COLO668 (cell line): ENCODE data around the gene MCCD1.
A peak's percentile ranks its signal among the peaks of the same experiment; 100 is the strongest.
"Not testable (repeated sequence)": the region's sequence is repeated elsewhere in the genome, so short reads cannot be mapped to it uniquely, and the experiment has no call there.

ENCODE experiments used
- DNase-seq: peaks from one replicate; lab custom pipeline; 2025; ENCODE audit not compliant: unreplicated experiment; lab: John Stamatoyannopoulos, UW

The MCCD1 gene, protein sequence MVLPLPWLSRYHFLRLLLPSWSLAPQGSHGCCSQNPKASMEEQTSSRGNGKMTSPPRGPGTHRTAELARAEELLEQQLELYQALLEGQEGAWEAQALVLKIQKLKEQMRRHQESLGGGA

DNA sequence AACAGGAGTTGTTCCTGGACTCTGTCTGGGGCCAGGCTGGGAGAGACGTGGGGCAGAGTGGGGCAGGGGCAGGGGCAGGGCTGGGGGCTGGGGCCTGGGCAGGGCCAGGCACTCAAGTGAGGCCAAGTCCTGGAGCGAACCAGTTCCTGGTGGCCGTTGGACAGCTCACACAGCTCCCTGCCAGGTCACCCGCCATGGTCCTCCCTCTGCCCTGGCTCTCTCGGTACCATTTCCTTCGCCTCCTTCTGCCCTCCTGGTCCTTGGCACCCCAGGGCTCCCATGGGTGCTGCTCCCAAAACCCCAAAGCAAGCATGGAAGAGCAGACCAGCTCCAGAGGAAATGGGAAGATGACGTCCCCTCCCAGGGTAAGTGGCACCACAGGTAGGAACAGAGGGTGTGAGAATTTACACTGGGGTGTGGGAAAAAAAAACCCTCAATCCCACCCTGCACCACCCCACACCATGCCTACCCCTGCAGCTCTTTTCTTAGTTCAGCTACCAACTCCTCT, at the start of gene MCCD1:
TSS of gene MCCD1 (plus strand) at position 142 of the 508 bp plus-strand sequence. CDS start at position 195, 53 bp downstream.
- DNase-seq: no peak

DNA sequence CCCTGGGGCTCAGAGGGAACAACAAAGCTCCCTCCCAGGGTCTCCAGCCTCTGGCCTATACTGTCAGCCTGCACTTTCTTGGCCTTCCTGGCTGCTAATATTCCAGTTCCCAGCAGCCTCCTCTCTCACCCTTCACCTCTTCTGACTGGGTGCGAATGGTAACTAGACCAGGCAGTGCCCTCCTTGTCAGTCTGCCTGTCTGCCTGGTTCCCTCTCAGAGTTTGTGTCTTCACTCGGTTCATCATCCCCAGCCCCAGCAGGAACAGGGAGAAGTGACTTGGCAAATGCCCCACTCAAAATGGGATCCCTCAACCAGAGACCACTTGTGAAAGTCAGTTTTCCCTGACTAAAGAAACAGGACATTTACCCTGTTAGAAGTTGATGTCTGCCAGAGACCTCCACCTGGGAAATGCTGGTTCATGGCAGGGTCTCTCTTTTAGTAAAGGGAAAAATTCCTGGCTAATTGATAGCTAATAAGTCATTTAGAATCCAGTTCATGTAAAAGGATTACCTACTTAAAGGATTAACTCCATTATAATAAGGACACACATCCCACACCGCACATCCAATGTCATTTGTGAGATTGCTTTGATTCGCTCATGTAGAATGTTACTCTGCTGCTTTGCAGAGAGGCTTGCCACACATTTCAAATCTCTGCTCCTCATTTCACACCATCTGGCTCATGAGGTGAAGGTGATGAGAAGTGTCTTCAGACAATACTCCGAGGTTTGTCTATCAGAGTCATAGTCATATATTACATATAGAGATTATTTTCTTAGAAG, 49.4 kb upstream of the MCCD1 start:
- DNase-seq: no peak

DNA sequence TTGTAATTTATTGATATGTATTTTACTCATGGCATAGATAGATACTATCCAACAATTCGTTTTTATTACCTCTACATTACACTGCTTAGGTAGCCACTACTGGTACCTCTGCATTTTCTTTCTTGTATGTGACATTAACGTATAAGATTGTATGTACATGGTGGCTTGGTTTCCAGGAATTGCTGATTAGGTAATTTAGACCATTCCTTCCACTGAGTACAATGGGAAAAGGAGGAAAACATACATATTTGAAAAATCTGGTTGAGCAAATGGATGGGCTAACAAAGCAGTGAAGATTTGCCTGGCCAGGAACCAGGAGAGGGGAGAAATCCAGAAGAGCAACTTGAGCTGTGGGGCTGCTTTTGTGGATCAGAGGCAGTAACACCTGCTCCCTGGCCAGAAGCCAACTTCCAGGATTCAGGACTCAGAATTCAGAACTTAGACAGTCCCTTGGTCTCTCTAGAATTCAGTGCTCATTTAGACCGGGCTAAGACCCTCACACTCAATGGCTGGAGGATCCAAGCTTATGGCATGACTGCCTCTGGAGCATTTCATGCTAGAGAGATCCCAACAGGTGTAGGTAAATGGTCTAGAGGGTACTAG, 48.7 kb upstream of the MCCD1 start:
- peak; percentile 17 for DNase-seq

DNA sequence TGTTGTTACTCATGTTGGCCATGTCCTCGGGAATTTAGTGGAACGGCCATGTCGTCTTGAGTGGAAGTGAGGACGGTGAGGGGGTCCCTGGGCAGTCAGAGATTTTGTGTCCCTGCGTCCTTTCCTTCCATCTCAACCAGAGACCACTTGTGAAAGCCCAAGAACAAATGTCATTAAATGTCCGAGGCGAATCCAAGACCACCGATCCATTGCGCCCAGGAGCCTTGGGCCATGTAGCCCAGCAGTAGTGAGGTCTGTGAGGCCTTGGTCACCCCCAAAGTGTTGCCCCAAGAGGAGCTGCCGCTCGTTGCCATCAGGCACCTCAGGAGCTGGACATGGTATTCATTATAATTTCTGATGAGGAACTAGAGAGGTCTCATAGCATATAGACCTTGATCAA, 48.2 kb upstream of the MCCD1 start:
- DNase-seq: no peak

DNA sequence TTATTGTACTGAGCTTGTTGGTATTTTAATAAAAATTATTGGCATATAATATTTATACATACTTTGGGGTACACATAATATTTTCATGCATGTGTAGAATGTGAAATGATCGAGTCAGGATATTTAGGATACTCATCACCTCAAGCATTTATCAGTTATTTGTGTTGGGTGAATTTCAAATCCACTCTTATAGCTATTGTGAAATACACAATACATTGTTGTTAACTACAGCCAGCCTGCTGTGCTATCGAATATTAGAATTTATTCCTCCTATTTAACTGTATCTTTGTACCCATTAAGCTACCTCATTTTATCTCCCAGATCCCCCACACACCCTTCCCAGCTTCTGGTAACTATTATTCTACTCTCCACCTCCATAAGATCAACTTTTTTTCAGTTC, 45.4 kb upstream of the MCCD1 start:
- DNase-seq: no peak

DNA sequence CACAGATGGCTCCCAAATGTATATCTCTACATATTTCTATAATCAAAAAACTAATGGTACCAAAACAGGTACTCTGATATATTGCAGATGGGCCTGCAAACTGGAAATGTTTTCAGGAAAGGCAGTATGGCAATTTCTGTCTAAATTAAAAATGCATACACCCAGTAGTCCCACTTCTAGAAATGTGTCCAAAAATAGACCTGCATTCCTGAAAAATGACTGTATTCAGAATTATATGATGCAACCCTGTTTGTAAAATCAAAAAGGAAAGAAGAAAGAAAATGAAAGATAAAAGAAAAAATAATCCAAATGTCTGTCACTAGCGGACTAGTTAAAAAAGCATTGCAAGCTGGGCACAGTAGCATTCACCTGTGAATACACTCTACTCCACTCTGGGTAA, 43.7 kb upstream of the MCCD1 start:
- no peak for DNase-seq

DNA sequence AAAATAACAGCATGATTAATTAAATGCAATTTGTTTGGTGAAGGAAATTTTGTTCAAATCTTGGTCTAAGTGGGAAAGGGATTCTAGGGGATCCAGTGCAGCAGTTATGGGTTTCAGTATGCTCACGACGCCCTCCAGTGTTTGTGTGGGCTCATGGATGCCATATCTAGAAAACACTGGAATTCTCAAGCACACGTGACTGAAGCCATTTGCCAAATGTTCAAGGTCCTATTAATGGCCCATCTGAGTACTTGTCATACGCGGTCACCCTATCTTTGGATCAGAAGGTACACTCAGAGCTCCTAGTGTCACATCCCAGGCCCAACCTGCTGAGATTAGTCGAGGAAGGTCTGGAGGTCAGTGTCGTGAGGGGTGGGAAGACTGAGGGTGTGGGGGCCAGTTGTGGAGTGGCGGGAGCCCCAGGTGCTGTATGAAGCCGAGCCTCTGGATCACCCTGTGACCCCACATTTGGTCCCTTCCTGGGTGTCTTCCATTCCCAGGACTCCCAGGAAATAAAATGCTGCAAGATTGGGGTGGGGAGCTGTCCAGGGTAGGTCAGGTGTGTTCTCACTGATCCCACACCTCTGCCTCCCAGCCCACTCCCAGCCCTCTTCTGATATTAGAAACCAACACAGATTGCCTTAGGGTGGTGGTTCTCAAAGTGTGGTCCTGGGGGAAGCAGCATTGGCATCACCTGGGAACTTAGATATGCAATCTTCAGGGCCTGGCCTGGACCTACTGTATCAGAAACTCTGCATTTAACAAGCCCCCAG, 42.5 kb upstream of the MCCD1 start:
- DNase-seq: not testable (repeated sequence)

DNA sequence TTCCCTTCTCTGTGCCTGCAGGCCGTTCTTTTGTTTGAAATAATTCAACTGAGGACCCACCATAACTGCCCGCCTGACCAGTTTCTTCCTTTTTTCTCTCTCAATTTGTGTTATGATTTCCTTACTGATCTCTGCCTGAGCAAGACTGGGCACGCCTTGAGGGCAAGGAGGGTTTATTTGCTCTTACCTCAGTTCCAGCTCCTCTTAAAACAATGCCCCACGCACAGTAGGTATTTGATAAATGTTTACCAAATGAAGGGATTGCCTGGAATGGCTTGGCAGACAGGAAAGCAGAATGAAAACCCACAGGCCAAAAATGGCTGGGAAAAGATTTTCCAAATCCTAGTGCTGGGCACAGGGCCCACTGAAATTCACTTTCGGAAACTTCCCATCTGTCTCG, 41.1 kb upstream of the MCCD1 start:
- DNase-seq: not testable (repeated sequence)

DNA sequence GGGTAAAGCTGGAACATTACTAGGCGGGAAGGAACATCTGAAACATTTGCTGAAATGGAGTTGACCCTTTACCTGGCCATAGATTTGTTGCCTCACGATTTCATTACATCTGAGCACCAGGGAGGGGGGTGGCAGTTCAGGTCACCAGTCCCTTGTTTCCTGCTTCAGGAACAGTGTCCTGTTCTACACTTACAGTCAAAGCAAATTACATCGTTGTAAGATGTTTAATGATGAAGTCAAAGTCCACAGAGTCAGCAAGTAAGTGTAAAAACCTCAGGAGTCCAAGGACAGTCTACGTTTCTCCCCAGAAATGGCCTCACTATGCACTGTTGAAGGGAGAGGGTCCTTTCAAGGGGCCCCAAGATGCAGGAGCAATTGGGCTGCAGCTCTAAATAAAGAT, 39.7 kb upstream of the MCCD1 start:
- DNase-seq: no peak

DNA sequence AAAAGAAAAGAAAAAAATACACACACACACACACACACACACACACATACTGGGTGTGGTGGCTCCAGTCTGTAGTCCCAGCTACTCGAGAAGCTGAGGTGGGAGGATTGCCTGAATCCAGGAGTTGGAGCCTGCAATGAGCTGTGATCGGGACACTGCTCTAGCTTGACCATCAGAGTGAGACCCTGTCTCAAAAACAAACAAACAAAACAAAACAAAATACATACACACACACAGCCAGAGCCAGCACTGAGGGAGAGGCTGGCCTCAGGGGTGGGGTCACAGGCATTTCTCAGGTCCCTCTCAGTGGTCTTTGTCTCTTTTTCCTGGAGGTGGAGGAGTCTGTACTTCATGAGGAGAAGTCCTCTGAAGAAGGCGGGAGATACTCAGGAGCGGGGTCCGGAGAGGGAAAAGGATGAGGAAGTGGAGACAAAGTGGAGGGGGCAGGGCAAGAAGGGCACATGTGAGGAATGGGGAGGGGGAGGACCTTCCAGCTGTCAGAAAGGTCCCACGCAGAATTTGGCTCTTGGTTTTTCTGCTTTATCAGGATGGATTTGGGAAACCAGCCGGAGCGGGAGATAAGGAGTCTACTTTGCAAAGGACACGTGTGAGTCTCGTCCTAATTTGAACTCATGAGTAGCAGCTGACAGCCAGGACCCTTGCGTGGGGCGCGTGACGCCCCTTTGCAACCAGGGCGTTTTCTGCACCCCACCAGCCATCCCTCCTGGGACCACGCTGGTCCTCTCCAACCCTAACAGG, 38.5 kb upstream of the MCCD1 start:
- DNase-seq: no peak

DNA sequence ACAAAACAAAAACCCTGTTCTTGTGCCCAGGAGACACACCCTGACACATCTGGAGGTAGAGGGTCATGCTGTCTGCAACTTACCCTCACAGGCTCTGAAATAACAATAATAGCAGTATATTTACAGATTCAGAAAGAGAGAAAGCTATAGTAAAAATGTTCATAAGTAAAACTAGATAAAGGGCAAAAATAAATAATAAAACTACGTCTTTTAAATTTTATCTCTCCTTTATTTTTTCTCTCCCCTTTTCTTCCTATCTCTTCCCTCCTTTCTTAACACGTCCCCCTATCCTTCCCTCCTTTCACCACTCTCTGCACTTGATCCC, 35.2 kb upstream of the MCCD1 start:
- DNase-seq: not testable (repeated sequence)

DNA sequence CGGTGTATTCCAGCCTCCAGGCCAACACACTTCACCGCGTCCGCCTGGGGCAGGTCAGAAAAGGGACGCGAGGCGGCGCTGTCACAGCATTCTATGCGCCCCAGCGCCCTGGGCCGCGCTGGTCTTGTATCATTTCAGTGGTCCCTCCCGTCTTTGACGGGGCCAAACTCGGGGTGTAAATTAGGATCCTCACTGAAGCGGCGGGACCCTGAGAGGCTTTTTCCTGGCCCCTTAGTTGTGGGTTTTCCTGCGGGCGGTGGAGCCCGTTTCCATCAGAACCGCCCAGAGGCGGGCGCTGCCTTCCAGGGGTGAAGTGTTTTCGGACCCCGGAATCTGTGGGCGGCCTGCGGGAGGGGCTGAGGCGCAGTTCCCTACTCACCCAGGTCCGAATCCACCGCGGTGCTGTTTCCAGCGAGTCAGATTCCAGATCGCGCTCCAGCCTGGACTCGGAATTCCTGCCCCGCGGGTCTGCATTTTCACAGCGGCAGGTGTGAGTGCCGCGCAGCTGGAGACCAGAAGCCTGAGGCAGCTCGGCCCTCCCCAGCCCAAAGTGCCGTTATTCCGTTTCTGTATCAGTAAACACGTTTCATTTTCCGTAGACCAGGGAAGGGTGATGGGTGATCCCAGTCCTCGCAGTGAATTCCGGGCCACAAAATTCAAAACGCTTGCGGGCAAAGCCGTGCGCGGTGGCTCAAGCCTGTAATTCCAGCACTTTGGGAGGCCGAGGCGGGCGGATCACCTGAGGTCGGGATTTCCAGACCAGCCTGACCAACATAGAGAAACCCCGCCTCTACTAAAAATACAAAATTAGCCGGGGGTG, 34.7 kb upstream of the MCCD1 start:
- DNase-seq: peak; percentile 81

DNA sequence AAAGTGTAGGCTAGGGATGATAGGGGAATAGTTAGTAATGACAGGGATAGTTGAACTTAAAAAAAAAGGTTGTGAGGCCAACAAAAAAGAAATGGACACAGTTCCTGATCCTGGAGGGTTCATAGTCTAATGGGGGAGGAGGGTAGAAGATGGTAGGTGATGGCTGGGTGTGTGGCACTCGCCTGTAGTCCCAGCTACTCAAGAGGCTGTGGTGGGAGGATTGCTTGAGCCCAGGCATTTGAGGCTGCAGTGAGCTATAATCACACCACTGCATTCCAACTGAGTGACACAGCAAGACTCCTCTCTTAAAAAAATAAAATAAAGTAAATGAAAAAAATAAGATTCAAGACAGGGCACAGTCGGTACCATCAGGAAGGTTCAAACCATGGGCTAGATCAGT, 33.2 kb upstream of the MCCD1 start:
- DNase-seq: no peak

DNA sequence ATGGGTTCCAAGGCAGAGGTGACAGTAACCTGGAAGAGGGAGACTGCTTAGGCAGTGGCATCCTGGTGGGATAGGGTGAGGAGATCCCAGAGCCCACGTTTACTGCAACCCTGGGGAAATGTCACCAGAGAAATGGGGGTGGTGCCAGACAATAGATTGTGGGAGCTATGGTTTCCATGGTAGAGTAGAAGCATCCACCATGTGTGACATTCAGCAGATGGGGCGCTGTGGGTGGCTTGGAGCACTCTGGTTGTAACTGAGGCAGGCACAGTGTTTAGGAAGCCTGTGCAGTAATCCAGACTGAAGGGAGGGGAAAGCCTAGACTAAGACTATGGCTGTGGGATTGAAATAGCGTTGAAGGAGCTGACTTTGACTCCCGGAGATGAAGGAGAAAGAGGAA, 31.9 kb upstream of the MCCD1 start:
- DNase-seq: not testable (repeated sequence)

DNA sequence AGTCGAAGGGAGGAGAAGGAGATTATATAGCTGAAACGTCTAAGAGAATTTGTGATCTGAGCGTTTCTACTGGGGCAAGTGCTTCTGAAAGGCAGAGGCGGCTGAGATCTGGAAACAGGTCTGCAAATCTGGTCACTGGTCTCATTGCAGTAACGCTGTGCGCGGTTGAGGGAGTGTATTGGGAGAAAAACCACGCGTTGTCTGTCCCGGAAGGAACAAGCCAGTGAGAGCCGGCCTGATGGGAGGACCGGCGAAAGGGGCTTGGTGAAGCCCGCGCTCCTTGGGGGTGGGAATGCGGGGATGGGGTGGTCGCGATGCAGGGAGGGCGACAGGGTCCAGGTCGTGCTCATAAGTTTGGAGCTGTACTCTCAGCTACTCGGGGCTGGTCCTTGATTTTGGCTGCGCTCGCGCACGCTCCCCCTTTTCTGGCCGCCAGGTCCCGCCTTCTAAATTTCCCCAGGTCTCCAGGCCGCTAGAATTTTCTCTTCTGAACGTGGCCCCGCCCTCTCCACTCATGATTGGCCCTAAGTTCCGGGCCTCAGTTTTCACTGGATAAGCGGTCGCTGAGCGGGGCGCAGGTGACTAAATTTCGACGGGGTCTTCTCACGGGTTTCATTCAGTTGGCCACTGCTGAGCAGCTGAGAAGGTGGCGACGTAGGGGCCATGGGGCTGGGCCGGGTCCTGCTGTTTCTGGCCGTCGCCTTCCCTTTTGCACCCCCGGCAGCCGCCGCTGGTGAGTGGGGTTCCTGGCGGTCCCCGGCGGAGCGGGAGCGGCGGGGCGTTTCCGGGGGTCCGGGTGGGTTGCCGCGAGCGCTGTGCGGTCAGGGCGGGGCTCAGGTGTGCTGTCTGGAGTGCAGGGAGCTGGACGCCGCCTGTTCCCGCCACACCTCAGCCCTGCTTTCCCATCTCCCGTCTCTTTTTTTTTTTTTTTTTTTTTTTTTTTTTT, 31.0 kb upstream of the MCCD1 start, which contains the start of gene MICB:
TSS of gene MICB (plus strand) at position 615 of the 946 bp plus-strand sequence. CDS start at position 664, 49 bp downstream.
- peak; percentile 77 for DNase-seq

DNA sequence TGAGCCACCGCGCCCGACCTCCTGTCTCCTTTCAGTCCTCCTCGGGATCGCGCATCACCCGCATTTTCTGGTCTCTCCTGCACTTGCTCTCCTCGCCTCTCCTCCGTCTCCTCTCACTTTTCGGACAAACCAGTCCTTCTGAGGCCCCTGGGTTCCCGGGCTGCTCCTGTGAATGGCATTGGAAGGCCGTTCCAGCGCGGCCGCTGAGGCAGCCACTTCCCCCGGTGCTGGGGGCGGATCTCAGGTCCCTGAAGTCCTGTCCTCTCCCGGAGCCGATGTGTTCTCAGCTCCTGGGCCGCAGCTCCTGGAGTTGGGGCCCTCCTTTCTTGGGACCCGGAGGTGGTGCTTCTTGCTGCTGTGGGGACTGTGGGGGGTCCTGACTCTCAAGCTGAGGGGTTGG, 30.0 kb upstream of the MCCD1 start:
- peak; percentile 8 for DNase-seq

DNA sequence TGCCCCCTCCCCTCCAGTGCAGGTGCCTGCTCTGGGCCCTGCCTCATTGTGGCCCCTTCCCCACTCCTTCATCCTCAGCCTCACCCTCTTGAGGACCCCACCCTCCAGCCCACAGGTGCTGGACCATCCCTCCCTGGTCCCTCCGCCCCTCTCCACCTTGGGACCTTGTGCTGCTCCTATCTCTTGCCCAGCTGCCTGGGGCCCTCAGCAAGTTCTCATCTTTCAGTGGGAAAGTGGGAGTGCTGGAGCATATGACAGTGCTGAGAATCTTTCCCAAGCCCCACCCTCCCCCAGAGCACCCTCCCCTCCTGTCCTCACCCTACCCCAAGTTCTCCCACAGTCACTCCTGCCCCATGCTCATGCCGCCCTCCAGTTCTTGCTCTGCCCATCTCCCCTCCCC, 29.1 kb upstream of the MCCD1 start:
- DNase-seq: not testable (repeated sequence)

DNA sequence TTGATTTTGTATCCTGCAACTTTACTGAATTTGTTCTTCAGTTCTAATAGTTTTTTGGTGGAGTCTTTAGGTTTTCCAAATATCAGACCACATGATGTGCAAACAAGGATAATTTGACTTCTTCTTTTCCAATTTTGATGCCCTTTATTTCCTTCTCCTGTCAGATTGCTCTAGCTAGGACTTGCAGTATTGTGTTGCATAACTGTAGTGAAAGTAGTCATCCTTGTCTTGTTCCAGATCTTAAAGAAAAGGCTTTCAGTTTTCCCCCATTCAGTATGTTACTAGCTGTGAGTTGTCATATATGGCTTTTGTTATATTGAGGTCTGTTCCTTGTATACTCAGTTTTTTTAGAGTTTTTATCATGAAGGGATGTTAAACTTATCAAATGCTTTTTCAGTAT, 26.2 kb upstream of the MCCD1 start:
- DNase-seq: no peak

DNA sequence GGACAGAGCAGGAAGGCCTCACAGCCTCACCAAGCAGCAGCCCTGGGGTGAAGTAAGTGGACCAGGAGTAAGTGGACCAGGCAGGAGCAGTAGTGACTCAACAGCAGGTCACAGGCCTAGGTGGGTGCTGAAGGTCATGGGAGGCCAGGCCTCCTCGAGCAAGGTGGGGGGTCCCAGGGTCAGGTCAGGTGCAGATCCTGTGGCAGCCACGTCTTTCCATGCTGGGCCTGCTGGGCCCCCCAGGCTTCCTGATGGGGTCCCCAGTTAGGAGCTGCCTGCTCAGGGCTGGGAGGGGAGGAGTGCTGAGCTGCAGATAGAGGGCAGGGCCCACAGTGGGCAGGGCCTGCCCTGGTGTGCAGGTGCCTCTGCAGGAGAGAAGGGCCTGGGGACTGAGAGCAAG, 19.7 kb upstream of the MCCD1 start:
- not testable (repeated sequence) for DNase-seq
